Hepatocyte (in vitro differentiated cells): ENCODE results near the gene ADAM12.

Source experiments
- CTCF ChIP-seq: fragments of 200-600 bp; sonication (generic); IDR thresholded peaks from 2 replicates; pipeline ENCODE4 v1.5.1; 2016; ENCODE audit warnings: antibody characterized with exemption, mild to moderate bottlenecking; ENCODE audit not compliant: poor library complexity
- EZH2 ChIP-seq: fragments of 200-600 bp; sonication (generic); IDR thresholded peaks from 2 replicates; pipeline ENCODE4 v1.6.1; 2016; ENCODE audit warnings: antibody characterized with exemption, mild to moderate bottlenecking, borderline replicate concordance
- EZH2phosphoT487 ChIP-seq: fragments of 200-600 bp; sonication (generic); IDR thresholded peaks from one replicate; pipeline ENCODE4 v1.6.1; 2018; ENCODE audit warnings: antibody characterized with exemption, mild to moderate bottlenecking, low read depth, moderate library complexity; ENCODE audit not compliant: unreplicated experiment, severe bottlenecking

- no peak for TF ChIP-seq CTCF
- no peak for TF ChIP-seq EZH2phosphoT487
- no peak for TF ChIP-seq EZH2
Observed at GRCh38 chr10:126185676-126186447, 202.4 kb downstream of the ADAM12 start.
